ENCODE data around the gene VTA1. TPM values are rescaled to one million over a fixed set of nuclear protein-coding genes. Genes with fewer than 3 reads are reported as not detected.

VTA1 gene
- polyA plus RNA-seq, 5 donors = 57.5 to 86.2 (median 73.6) TPM

DNA sequence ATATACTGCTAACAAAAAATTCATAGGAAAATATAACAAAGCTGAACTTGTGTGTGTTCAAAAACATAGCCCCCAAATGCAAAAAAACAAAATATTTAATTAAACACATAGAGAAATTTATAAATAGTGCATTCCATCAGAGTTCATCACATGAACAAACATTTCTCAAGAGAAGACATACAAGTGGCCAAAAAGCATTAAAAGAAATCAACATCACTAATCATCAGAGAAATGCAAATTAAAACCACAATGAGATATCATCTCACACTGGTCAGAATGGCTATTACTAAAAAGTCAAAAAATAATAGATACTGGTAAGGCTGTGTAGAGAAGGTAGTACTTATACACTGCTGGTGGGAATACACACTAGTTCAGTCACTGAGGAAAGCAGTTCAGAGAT is 115.2 kb downstream of the VTA1 start:
- DNase-seq = no peak

DNA sequence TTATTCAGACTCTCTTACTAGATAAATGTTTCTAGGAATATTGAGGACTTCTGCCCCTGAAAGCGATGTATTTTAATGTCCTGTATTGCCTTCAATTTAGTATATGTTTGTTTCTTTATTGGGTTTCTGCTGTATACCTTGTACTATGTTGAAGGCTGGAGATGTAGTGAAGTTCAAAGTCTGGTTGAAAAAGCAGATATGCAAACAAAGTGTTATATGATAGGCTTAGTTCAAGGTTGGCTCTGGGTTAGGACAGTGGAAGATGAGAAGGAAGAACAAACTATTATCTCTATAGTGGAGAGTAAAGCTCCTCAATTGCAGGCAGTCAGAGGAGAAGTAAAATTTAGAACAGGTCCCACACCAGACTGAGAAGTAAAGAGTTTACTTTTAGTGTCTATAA is 118.4 kb downstream of the VTA1 start:
- DNase-seq = no peak

DNA sequence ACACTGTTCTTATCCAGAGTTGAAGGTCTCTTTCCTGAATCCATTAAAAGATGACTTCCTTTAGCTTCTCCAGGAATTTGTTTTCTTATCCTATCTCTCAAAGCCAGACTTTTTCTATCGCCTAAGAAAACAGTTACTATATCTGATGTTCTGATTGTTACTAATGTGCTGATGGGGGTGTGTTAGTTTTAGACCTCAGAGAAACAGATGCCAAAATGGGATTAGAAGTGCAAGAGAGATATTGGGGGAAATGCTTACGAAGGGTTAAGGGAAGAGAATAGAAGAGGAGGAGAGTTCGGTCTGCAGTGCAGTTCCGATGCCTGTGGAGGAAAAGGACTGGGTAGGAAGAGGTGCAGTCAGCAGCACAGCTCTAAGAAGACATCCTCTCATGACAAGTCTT is 119.0 kb downstream of the VTA1 start:
- DNase-seq = no peak

DNA sequence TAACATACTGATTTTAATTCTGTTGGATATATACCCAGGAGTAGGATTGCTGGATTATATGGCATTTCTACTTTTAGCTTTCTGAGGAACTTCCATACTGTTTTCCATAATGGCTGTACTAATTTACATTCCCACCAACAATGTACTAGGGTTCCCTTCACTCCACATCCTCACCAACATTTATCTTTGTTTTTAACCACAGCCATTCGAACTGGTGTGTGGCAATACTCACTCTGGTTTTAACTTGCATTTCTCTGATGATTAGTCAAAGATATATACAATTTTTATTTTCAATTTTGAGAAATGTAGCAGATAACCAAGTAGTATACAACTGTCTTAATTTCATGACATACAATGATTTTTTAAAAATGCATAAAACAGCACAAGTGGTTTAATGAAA is 124.4 kb downstream of the VTA1 start:
- DNase-seq = no peak

Other genes starting within 250 kb of the VTA1 start
- not detected for gene GJE1, start 14.3 kb upstream of the VTA1 start, polyA plus RNA-seq (ENCODE audit: insufficient read depth in 1 of 5, insufficient read length in 5 of 5, low replicate concordance in 1 of 5)
- gene NMBR, start 141 bp upstream of the VTA1 start, polyA plus RNA-seq (ENCODE audit: insufficient read depth in 1 of 5, insufficient read length in 5 of 5, low replicate concordance in 1 of 5) = under 1 TPM in 4 of 5 donors, not detected in 1; 0.18 to 0.46 (median 0.36) TPM
- 100 to 1,000 TPM in 4 of 5 donors, 10 to 100 TPM in 1; 81.9 to 174 (median 150) TPM for gene ADGRG6, start 154.7 kb downstream of the VTA1 start, polyA plus RNA-seq (ENCODE audit: insufficient read depth in 1 of 5, insufficient read length in 5 of 5, low replicate concordance in 1 of 5)

All from right lung (tissue), 5 donors.